ENCODE results near the gene BCL2L14.
"Not testable (repeated sequence)": the region's sequence is repeated elsewhere in the genome, so short reads cannot be mapped to it uniquely, and the experiment has no call there.

- TF ChIP-seq EZH2 (IDR thresholded peaks at IDR 0.05); POLR2AphosphoS5 (IDR thresholded peaks at IDR 0.05; ENCODE audit: borderline replicate concordance, low read depth, low read length); FOXP2 (optimal IDR thresholded peaks at IDR 0.05; ENCODE audit: control extremely low read depth, extremely low read length, insufficient read depth): not testable (repeated sequence)
These were observed 73.8 kb downstream of the BCL2L14 start for GRCh38 chr12:12144531-12144930.
